ENCODE data around the gene TMED9. TPM values are rescaled to one million over a fixed set of nuclear protein-coding genes. Genes with fewer than 3 reads are reported as not detected.

The TMED9 gene
- total and polyA plus RNA-seq, 12 donors: 67.6 to 265 (median 127) TPM

DNA sequence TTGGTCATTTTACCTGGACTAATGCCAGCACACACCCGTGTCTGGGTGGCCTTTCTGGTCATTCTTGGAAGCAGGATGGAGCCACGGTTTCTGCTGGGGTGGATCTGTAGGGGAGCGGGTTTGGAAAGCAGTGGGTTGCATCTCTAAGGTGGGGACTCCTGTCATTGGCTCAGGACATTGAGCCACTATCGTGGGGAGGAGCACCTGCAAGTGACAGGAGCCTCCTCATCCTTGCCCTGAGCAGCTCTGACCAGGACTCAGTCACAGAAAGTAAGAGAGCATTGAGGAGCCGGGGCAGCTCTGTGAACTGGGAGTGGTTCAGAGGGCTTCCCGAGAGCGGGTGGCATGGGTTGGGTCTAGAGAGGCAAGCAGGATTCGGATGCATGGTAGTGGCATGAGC, 11.6 kb downstream of the TMED9 start:
- H3K4me3 ChIP-seq: no peak overlapping the region
- H3K27me3 ChIP-seq: no peaks in the 10 kb centered on the region
- H3K27ac ChIP-seq: no peak overlapping the region
- peak in 1 of 7 donors; percentile 12 for DNase-seq
- no peaks in the 10 kb centered on the region for H3K36me3 ChIP-seq (replicated peaks in 1 of 2)
- 75 to 96% (median 78%) methylated on average over 6 to 8 of the region's 8 CpGs for WGBS, 4 donors
- TF ChIP-seq, protein P1, sequence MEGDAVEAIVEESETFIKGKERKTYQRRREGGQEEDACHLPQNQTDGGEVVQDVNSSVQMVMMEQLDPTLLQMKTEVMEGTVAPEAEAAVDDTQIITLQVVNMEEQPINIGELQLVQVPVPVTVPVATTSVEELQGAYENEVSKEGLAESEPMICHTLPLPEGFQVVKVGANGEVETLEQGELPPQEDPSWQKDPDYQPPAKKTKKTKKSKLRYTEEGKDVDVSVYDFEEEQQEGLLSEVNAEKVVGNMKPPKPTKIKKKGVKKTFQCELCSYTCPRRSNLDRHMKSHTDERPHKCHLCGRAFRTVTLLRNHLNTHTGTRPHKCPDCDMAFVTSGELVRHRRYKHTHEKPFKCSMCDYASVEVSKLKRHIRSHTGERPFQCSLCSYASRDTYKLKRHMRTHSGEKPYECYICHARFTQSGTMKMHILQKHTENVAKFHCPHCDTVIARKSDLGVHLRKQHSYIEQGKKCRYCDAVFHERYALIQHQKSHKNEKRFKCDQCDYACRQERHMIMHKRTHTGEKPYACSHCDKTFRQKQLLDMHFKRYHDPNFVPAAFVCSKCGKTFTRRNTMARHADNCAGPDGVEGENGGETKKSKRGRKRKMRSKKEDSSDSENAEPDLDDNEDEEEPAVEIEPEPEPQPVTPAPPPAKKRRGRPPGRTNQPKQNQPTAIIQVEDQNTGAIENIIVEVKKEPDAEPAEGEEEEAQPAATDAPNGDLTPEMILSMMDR (IDR thresholded peaks at IDR 0.05): no peak
- no peak for TF ChIP-seq POLR2A (IDR thresholded peaks at IDR 0.05)
- H3K9me3 ChIP-seq (replicated peaks in 1 of 3): no peaks in the 10 kb centered on the region
- H3K4me1 ChIP-seq (replicated peaks in 1 of 2): peaks cover 26 to 36% of the 10 kb centered on the region in 2 donors
- intact Hi-C loops (cut with DNase I): no loop called here

DNA sequence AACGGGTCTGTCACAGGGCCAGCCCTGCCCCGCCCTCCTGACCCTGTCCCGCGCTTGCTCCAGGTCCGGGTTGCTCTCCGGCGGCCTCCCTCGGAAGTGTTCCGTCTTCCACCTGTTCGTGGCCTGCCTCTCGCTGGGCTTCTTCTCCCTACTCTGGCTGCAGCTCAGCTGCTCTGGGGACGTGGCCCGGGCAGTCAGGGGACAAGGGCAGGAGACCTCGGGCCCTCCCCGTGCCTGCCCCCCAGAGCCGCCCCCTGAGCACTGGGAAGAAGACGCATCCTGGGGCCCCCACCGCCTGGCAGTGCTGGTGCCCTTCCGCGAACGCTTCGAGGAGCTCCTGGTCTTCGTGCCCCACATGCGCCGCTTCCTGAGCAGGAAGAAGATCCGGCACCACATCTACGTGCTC, 12.1 kb downstream of the TMED9 start:
- H3K36me3 ChIP-seq (replicated peaks in 1 of 2): no peaks in the 10 kb centered on the region
- intact Hi-C loops (cut with DNase I): no loop called here
- TF ChIP-seq POLR2A (IDR thresholded peaks at IDR 0.05): no peak
- TF ChIP-seq, protein P1 (IDR thresholded peaks at IDR 0.05): no peak
- H3K4me1 ChIP-seq (replicated peaks in 1 of 2): peaks cover 24 to 36% of the 10 kb centered on the region in 2 donors
- no peak overlapping the region for H3K27ac ChIP-seq
- 92 to 96% (median 94%) methylated on average over 24 to 27 of the region's 27 CpGs for WGBS, 4 donors
- no peaks in the 10 kb centered on the region for H3K27me3 ChIP-seq
- DNase-seq: peak in 1 of 7 donors; percentile 34
- H3K4me3 ChIP-seq: no peak overlapping the region
- no peaks in the 10 kb centered on the region for H3K9me3 ChIP-seq (replicated peaks in 1 of 3)

DNA sequence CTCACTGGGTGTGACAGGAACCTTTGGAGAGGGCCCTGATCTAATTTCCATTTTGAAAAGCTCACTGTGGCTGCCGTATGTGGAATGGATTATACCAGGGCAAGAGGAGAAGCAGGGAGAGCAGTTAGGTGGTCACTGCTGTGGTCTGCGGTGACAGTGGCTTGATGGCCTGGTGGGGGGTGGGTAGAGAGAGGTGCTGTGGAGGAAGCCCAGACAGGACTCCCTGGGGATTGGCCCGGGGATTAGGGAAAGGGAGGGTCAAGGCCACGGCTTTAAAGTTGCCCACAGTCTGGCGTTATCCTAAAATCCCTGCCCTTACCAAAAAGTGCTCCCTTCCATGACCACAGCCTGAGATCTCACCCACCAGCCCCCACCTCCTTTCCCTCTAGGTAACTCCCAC, 12.7 kb downstream of the TMED9 start:
- TF ChIP-seq, protein P1 (IDR thresholded peaks at IDR 0.05): no peak
- TF ChIP-seq POLR2A (IDR thresholded peaks at IDR 0.05): no peak
- Histone ChIP-seq H3K4me1 (replicated peaks in 1 of 2) (peaks cover 22 to 36% of the 10 kb centered on the region in 2 donors), H3K27me3 (no peaks in the 10 kb centered on the region), H3K36me3 (replicated peaks in 1 of 2) (no peaks in the 10 kb centered on the region), H3K9me3 (replicated peaks in 1 of 3) (no peaks in the 10 kb centered on the region), H3K4me3 (no peak overlapping the region), H3K27ac (no peak overlapping the region)
- intact Hi-C loops (cut with DNase I): no loop called here
- DNase-seq: no peak
- 67 to 79% (median 72%) methylated on average over 5 of the region's 5 CpGs for WGBS, 4 donors

DNA sequence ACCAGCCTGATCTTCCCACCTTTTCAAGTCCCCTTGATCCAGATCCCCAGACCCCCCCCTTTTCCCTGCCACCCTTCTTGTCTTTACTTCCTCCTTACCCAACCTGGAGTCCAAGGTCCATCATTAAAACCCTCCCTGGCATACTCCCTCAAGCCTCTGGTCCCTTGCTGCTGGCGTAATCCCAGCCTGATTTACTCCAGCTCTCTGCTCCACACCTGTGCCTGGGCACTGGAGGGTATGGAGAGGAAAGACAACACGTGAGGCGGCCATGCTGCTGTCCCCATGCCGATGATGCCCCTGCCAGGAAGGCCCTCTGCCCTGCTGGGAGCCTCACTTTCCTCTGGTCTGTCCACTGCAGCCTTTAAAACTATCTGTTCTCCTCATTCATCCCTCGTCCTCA, 13.1 kb downstream of the TMED9 start:
- DNase-seq: peak in 1 of 7 donors; percentile 13
- Histone ChIP-seq H3K36me3 (replicated peaks in 1 of 2) (no peaks in the 10 kb centered on the region), H3K27me3 (no peaks in the 10 kb centered on the region), H3K4me3 (no peak overlapping the region), H3K27ac (no peak overlapping the region), H3K9me3 (replicated peaks in 1 of 3) (no peaks in the 10 kb centered on the region), H3K4me1 (replicated peaks in 1 of 2) (peaks cover 22 to 36% of the 10 kb centered on the region in 2 donors)
- intact Hi-C loops (cut with DNase I): no loop called here
- WGBS, 4 donors: 80 to 96% (median 89%) methylated on average over 5 of the region's 5 CpGs
- TF ChIP-seq, protein P1 (IDR thresholded peaks at IDR 0.05): no peak

Data from adrenal gland (tissue), 12 donors.